Renal cortex interstitium (tissue), 15 donors: Measurements from ENCODE around the gene SUSD5. TPM values are rescaled to one million over a fixed set of nuclear protein-coding genes. Genes with fewer than 3 reads are reported as not detected.

Experiments
- DNase-seq, 11 donors: peaks; one replicate each; pipeline ENCODE4 v3.0.0-alpha.2; 2013; ENCODE audit warnings: low read depth in 9 of 11, low spot score in 4 of 11; ENCODE audit errors: extremely low read depth in 1 of 11
- long read RNA-seq, 16 experiments: transcript quantifications; one replicate each; lab custom pipeline, GENCODE V29; 2026
- polyA plus RNA-seq, 3 donors: library from polyadenylated mRNA; unstranded; fragments of 120-200 nt; gene quantifications; one replicate each; pipeline ENCODE4 v1.2.1, GENCODE V29; 2013; ENCODE audit not compliant: insufficient read length in 3 of 3

SUSD5 gene
- polyA plus RNA-seq = 1 to 10 TPM; 4.0 to 5.9 (median 5.3) TPM
- long read RNA-seq, donor 1, full-length matches to known transcripts = 2 of 2 reads
- long read RNA-seq, donor 1, partial matches to known transcripts = 0 of 2 reads
- long read RNA-seq, donor 1, other reads (novel, unspliced or antisense) = 0 of 2 reads
- long read RNA-seq, donor 2, full-length matches to known transcripts = 1 of 1 reads
- long read RNA-seq, donor 2, partial matches to known transcripts = 0 of 1 reads
- long read RNA-seq, donor 2, other reads (novel, unspliced or antisense) = 0 of 1 reads
- long read RNA-seq, donor 3, full-length matches to known transcripts = 1 of 1 reads
- long read RNA-seq, donor 3, partial matches to known transcripts = 0 of 1 reads
- long read RNA-seq, donor 3, other reads (novel, unspliced or antisense) = 0 of 1 reads
- long read RNA-seq, donor 4, full-length matches to known transcripts = 1 of 1 reads
- long read RNA-seq, donor 4, partial matches to known transcripts = 0 of 1 reads
- long read RNA-seq, donor 4, other reads (novel, unspliced or antisense) = 0 of 1 reads
- long read RNA-seq, donor 5 = 0 reads
- long read RNA-seq, donor 6 = 0 reads
- long read RNA-seq, donor 7 = 0 reads
- long read RNA-seq, donor 8, full-length matches to known transcripts = 4 of 4 reads
- long read RNA-seq, donor 8, partial matches to known transcripts = 0 of 4 reads
- long read RNA-seq, donor 8, other reads (novel, unspliced or antisense) = 0 of 4 reads
- long read RNA-seq, donor 9, full-length matches to known transcripts = 1 of 1 reads
- long read RNA-seq, donor 9, partial matches to known transcripts = 0 of 1 reads
- long read RNA-seq, donor 9, other reads (novel, unspliced or antisense) = 0 of 1 reads
- long read RNA-seq, donor 10 = 0 reads
- long read RNA-seq, donor 11 = 0 reads
- long read RNA-seq, donor 12 = 0 reads
- long read RNA-seq, donor 13, full-length matches to known transcripts = 2 of 2 reads
- long read RNA-seq, donor 13, partial matches to known transcripts = 0 of 2 reads
- long read RNA-seq, donor 13, other reads (novel, unspliced or antisense) = 0 of 2 reads
- long read RNA-seq, donor 14, full-length matches to known transcripts = 1 of 1 reads
- long read RNA-seq, donor 14, partial matches to known transcripts = 0 of 1 reads
- long read RNA-seq, donor 14, other reads (novel, unspliced or antisense) = 0 of 1 reads
- long read RNA-seq, donor 15 = 0 reads
- long read RNA-seq, donor 16, full-length matches to known transcripts = 6 of 6 reads
- long read RNA-seq, donor 16, partial matches to known transcripts = 0 of 6 reads
- long read RNA-seq, donor 16, other reads (novel, unspliced or antisense) = 0 of 6 reads

- peak in 7 of 11 donors; percentile 17 to 56 (median 40) for DNase-seq
These were observed at the start of gene SUSD5 for GRCh38 chr3:33218446-33219174. SUSD5 (minus strand) TSS chr3:33218810; CDS start chr3:33218797, 13 bp downstream.

- DNase-seq = no peak
These were observed 41.5 kb upstream of the SUSD5 start for GRCh38 chr3:33260104-33260503.

GRCh38 chr3:33256249-33256648, 37.6 kb upstream of the SUSD5 start:
- no peak for DNase-seq

GRCh38 chr3:33250712-33251111, 32.1 kb upstream of the SUSD5 start:
- no peak for DNase-seq

GRCh38 chr3:33246786-33247185, 28.2 kb upstream of the SUSD5 start:
- no peak for DNase-seq

GRCh38 chr3:33240261-33240660, 21.7 kb upstream of the SUSD5 start:
- no peak for DNase-seq

GRCh38 chr3:33238923-33239322, 20.3 kb upstream of the SUSD5 start:
- no peak for DNase-seq

GRCh38 chr3:33237439-33237838, 18.8 kb upstream of the SUSD5 start:
- no peak for DNase-seq

GRCh38 chr3:33236005-33236404, 17.4 kb upstream of the SUSD5 start:
- no peak for DNase-seq

GRCh38 chr3:33233884-33234283, 15.3 kb upstream of the SUSD5 start:
- no peak for DNase-seq

GRCh38 chr3:33231756-33232465, 13.3 kb upstream of the SUSD5 start:
- DNase-seq = no peak

GRCh38 chr3:33229947-33230346, 11.3 kb upstream of the SUSD5 start:
- DNase-seq = no peak

GRCh38 chr3:33229066-33229465, 10.5 kb upstream of the SUSD5 start:
- no peak for DNase-seq

GRCh38 chr3:33221241-33221640, 2.6 kb upstream of the SUSD5 start:
- DNase-seq = no peak

GRCh38 chr3:33219175-33219487, 521 bp upstream of the SUSD5 start:
- no peak for DNase-seq

GRCh38 chr3:33217866-33218445, 654 bp downstream of the SUSD5 start:
- peak in 1 of 11 donors; percentile 25 for DNase-seq

GRCh38 chr3:33215739-33216138, 2.9 kb downstream of the SUSD5 start:
- no peak for DNase-seq

- DNase-seq = no peak
These were observed 6.2 kb downstream of the SUSD5 start for GRCh38 chr3:33212406-33212805.
